ENCODE measurements around the gene TPBG. TPM values are rescaled to one million over a fixed set of nuclear protein-coding genes. Genes with fewer than 3 reads are reported as not detected.

The TPBG gene
- total RNA-seq, 1 experiment from 2014 or later: 67.1 TPM

DNA sequence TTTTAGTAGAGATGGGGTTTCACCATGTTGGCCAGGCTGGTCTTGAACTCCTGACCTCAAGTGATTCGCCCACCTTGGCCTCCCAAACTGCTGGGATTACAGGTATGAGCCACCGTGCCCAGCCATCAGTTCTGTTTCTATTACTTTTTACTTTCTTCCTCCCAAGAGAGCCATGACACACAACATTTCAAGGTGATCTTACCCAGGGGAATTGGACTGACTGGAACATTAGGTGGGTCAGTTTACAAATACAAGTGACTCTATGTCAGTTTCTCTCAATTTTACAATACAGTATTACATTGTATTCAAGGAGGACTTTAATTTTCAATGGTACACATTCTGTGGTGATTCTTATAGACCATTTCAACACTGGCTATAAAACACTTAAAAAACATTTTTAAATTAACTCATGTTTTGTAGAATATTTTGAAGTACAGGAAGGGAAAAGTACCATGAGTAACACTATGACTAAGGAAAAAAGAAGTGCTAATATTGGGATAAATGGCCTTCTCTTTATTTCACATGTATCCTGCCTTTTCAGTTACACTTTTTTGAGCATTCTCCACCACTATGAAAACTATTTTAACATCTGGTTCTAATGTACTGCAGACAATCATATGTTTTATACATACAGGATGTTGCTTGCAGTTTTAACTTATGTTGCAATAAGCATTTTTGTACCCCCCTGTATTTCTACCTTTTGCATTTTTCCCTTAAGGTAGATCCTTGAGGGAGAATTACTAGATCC, 8.4 kb downstream of the TPBG start:
- Histone ChIP-seq H3K27ac (ENCODE audit: low read depth, low read length, poor library complexity, severe bottlenecking) (no peak overlapping the region), H3K4me1 (ENCODE audit: insufficient read depth, low read length, poor library complexity, severe bottlenecking) (peaks cover 32% of the 10 kb centered on the region), H3K36me3 (ENCODE audit: insufficient read depth, low read length, poor library complexity, severe bottlenecking) (no peaks in the 10 kb centered on the region), H3K27me3 (replicated peaks; ENCODE audit: insufficient read depth, low read depth, low read length, poor library complexity) (no peaks in the 10 kb centered on the region), H3K9me3 (ENCODE audit: low read depth, low read length, poor library complexity, severe bottlenecking) (no peaks in the 10 kb centered on the region), H3K4me3 (ENCODE audit: low read depth, low read length, poor library complexity, severe bottlenecking) (no peak overlapping the region)
- BruUV-seq (replicated peaks): no TSS peak
- intact Hi-C loops (cut with micrococcal nuclease; ENCODE audit: unreplicated experiment): no loop called here
- ChIA-PET CTCF (no interaction called here), POLR2A (ENCODE audit: low non-redundant PET) (no interaction called here)
- TF ChIP-seq EZH2 (IDR thresholded peaks at IDR 0.05; ENCODE audit: borderline replicate concordance, low read depth, low read length, poor library complexity, severe bottlenecking): no peak
- TF ChIP-seq, protein P1, sequence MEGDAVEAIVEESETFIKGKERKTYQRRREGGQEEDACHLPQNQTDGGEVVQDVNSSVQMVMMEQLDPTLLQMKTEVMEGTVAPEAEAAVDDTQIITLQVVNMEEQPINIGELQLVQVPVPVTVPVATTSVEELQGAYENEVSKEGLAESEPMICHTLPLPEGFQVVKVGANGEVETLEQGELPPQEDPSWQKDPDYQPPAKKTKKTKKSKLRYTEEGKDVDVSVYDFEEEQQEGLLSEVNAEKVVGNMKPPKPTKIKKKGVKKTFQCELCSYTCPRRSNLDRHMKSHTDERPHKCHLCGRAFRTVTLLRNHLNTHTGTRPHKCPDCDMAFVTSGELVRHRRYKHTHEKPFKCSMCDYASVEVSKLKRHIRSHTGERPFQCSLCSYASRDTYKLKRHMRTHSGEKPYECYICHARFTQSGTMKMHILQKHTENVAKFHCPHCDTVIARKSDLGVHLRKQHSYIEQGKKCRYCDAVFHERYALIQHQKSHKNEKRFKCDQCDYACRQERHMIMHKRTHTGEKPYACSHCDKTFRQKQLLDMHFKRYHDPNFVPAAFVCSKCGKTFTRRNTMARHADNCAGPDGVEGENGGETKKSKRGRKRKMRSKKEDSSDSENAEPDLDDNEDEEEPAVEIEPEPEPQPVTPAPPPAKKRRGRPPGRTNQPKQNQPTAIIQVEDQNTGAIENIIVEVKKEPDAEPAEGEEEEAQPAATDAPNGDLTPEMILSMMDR (conservative IDR thresholded peaks at IDR 0.05; ENCODE audit: low read depth, low read length): no peak
- peak; percentile 36 for DNase-seq (ENCODE audit: low spot score)

DNA sequence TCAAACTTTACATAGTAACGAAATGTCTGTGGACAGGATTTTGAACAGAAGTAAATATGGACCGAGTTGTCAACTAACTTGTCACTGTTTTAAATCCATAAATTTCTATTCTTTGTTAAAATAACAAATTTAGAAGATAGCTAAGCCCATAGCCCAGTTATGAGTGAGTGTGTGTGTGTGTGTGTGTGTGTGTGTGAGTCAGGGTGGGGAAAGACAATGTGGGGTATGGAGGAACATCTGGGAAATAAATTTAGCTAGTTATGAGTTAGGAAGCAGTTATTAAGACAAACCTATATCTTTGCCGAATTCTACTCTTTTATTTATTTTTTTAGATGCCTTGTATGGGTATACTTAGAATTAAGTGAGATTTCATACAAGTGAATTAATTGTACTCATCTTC, 9.0 kb downstream of the TPBG start:
- no peak for TF ChIP-seq EZH2 (IDR thresholded peaks at IDR 0.05; ENCODE audit: borderline replicate concordance, low read depth, low read length, poor library complexity, severe bottlenecking)
- TF ChIP-seq, protein P1 (conservative IDR thresholded peaks at IDR 0.05; ENCODE audit: low read depth, low read length): no peak
- DNase-seq (ENCODE audit: low spot score): no peak
- no peaks in the 10 kb centered on the region for H3K9me3 ChIP-seq (ENCODE audit: low read depth, low read length, poor library complexity, severe bottlenecking)
- ChIA-PET CTCF (no interaction called here), POLR2A (ENCODE audit: low non-redundant PET) (no interaction called here)
- no peak overlapping the region for H3K27ac ChIP-seq (ENCODE audit: low read depth, low read length, poor library complexity, severe bottlenecking)
- no TSS peak for BruUV-seq (replicated peaks)
- no peak overlapping the region for H3K4me3 ChIP-seq (ENCODE audit: low read depth, low read length, poor library complexity, severe bottlenecking)
- H3K36me3 ChIP-seq (ENCODE audit: insufficient read depth, low read length, poor library complexity, severe bottlenecking): no peaks in the 10 kb centered on the region
- H3K27me3 ChIP-seq (replicated peaks; ENCODE audit: insufficient read depth, low read depth, low read length, poor library complexity): no peaks in the 10 kb centered on the region
- intact Hi-C loops (cut with micrococcal nuclease; ENCODE audit: unreplicated experiment): no loop called here
- H3K4me1 ChIP-seq (ENCODE audit: insufficient read depth, low read length, poor library complexity, severe bottlenecking): peaks cover 26% of the 10 kb centered on the region

DNA sequence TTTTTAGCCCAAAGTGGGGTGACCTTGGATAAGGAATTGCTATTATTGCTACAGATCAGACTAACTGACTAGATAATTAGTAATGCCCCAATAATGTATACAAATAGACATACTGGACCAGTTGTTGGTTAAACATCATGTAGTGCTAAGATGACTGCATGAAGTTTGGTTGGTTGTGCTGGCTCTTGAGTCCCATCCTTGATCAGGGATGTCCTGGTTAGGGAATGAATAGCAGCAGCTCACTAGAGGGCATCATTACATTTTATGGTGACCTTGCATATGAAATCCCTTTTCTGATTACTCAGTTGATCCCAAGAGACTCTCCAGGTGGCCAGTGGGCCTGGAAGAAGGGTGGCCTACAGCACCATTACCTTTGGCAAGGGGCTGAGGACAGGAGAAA, 10.9 kb downstream of the TPBG start:
- Histone ChIP-seq H3K4me1 (ENCODE audit: insufficient read depth, low read length, poor library complexity, severe bottlenecking) (peaks cover 13% of the 10 kb centered on the region), H3K36me3 (ENCODE audit: insufficient read depth, low read length, poor library complexity, severe bottlenecking) (no peaks in the 10 kb centered on the region), H3K9me3 (ENCODE audit: low read depth, low read length, poor library complexity, severe bottlenecking) (no peaks in the 10 kb centered on the region), H3K27ac (ENCODE audit: low read depth, low read length, poor library complexity, severe bottlenecking) (no peak overlapping the region), H3K4me3 (ENCODE audit: low read depth, low read length, poor library complexity, severe bottlenecking) (no peak overlapping the region), H3K27me3 (replicated peaks; ENCODE audit: insufficient read depth, low read depth, low read length, poor library complexity) (no peaks in the 10 kb centered on the region)
- TF ChIP-seq EZH2 (IDR thresholded peaks at IDR 0.05; ENCODE audit: borderline replicate concordance, low read depth, low read length, poor library complexity, severe bottlenecking): no peak
- TF ChIP-seq, protein P1 (conservative IDR thresholded peaks at IDR 0.05; ENCODE audit: low read depth, low read length): 0 out of 2 replicates have a peak, but pooled peaks have one; percentile 14
- no peak for DNase-seq (ENCODE audit: low spot score)
- ChIA-PET POLR2A (ENCODE audit: low non-redundant PET) (no interaction called here), CTCF (interaction anchor here (0.6 kb wide), 1 partner anchor 242 kb away, joined by 4 read pairs; no protein-coding TSS in a partner anchor)
- no TSS peak for BruUV-seq (replicated peaks)
- intact Hi-C loops (cut with micrococcal nuclease; ENCODE audit: unreplicated experiment): no loop called here
